Motor neuron (in vitro differentiated cells): ENCODE results near the gene INPP5A. TPM values are rescaled to one million over a fixed set of nuclear protein-coding genes. Genes with fewer than 3 reads are reported as not detected.
"Not testable (repeated sequence)": the region's sequence is repeated elsewhere in the genome, so short reads cannot be mapped to it uniquely, and the experiment has no call there.

Source experiments
- ATAC-seq, 8 experiments: fragments of 200-7000 bp; cut with Tn5 transposase; replicated peaks in 6 of 8; 2 replicates each; pipeline ENCODE4 v1.8.0; 2021; ENCODE audit warnings: mild to moderate bottlenecking in 8 of 8, moderate library complexity in 8 of 8
- H3K27ac ChIP-seq, 2 donors: fragments of 250-450 bp; sonication (Bioruptor Pico); 2 replicates each; pipeline ENCODE4 v1.9.0; 2021; ENCODE audit warnings: antibody characterized with exemption in 2 of 2, mild to moderate bottlenecking in 2 of 2, moderate library complexity in 1 of 2
- H3K4me1 ChIP-seq, 2 donors: fragments of 250-450 bp; sonication (Bioruptor Pico); replicated peaks in 1 of 2; 2 replicates each; pipeline ENCODE4 v1.6.1; 2021; ENCODE audit warnings: antibody characterized with exemption in 2 of 2, mild to moderate bottlenecking in 2 of 2, moderate library complexity in 1 of 2
- H3K4me3 ChIP-seq, 5 donors: fragments of 250-450 bp; sonication (Bioruptor Pico); 2 replicates each; pipeline ENCODE4 v1.9.0; 2021; ENCODE audit warnings: antibody characterized with exemption in 5 of 5, mild to moderate bottlenecking in 5 of 5, moderate library complexity in 4 of 5
- WGBS, 10 experiments: fragments of 450-650 bp; shearing (Covaris generic); methylation state at CpG; one replicate each; pipeline ENCODE4 v1.0.0; 2022; 5-methylcytosine and 5-hydroxymethylcytosine counted together
- in situ Hi-C, 9 experiments: fragments of 400-800 bp; cut with MboI; loops; one replicate each; pipeline ENCODE4 v1.15.0; 2021; ENCODE audit warnings: low sequenced_read_pairs in 9 of 9, low pct_unique_long_range_greater_than_20kb in 2 of 9; ENCODE audit not compliant: unreplicated experiment in 9 of 9
- total RNA-seq, 8 experiments: library from RNA; unstranded; fragments of 300-600 nt; gene quantifications; 2 replicates each; pipeline versions ENCODE4 v1.2.3 to v1.2.4, GENCODE V29; 2022

INPP5A gene
- total RNA-seq, 8 experiments from 2014 or later: 13.2 to 45.0 (median 17.9) TPM

DNA sequence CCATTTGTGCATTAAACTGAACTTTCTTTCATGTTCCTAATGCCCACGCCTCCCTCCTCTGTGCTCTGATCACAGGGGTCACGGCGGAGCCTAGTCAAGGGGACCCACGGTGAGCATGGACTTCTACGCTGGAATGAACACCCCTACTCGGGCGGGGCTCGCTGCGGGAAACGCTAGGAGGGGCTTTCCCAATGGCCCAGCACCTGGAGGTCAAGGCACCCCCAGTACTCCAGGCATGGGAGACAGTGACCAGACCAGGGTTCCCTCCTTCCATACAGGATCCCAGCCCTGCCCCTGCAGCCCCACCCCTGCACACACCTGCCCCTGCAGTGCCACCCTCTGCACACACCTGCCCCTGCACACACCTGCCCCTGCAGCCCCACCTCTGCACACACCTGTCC lies 275.4 kb downstream of the INPP5A start:
- in situ Hi-C loops: no loop called here

DNA sequence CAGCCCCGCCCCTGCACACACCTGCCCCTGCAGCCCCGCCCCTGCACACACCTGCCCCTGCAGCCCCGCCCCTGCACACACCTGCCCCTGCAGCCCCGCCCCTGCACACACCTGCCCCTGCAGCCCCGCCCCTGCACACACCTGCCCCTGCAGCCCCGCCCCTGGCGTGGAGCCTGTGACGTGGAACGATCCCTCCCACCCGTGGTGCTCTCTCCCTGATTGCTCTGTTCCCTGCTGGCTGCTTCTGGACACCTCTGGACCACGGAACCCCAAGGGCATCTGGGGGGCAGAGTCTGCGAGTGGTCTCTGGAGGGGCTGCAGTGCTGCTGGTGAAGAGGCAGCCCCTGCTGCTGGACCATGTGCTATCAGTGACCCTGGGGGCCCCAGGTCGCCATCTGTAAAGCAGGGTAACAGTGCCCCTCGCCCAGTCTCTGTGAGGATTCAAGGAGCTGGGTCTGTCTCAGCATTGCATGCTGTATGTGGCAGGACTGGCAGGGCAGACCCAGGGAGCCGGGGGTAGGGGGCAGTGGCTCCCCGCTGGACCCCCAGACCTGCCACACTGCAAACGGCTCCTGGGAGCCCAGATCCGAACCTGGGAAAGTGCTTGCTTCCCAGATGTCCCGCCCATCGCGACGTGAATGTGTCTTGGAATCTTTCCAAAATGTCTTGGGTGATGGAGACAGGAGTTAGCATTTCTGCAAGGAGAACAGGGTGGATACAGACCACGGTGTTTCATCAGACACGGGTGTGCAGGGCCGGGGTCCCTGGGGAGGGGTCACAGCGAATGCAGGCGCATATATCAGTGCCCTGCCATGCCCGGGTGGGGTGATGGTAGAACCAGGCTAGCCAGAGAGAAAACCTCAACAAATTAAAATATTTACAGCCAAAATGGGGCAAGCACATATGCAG lies 276.2 kb downstream of the INPP5A start:
- H3K27ac ChIP-seq: no peak overlapping the region
- ATAC-seq: peak in 2 of 8 experiments; percentile 24 to 45
- WGBS, 10 experiments: 0 to 100% (median 82%) methylated on average over 1 to 3 of the region's 28 CpGs; no CpG with 5 or more reads in 5 of the 10 experiments
- in situ Hi-C loops: no loop called here
- no peak overlapping the region for H3K4me3 ChIP-seq
- H3K4me1 ChIP-seq: peaks cover 4 to 15% of the 10 kb centered on the region in 2 donors

More for the DNA sequence above, 275.4 kb downstream of the INPP5A start:
- WGBS, 10 experiments: 77 to 100% methylated on average over 4 to 5 of the region's 10 CpGs; no CpG with 5 or more reads in 8 of the 10 experiments
- no peak overlapping the region for H3K27ac ChIP-seq
- H3K4me1 ChIP-seq: peaks cover 12 to 23% of the 10 kb centered on the region in 2 donors
- ATAC-seq: no peak
- no peak overlapping the region for H3K4me3 ChIP-seq

DNA sequence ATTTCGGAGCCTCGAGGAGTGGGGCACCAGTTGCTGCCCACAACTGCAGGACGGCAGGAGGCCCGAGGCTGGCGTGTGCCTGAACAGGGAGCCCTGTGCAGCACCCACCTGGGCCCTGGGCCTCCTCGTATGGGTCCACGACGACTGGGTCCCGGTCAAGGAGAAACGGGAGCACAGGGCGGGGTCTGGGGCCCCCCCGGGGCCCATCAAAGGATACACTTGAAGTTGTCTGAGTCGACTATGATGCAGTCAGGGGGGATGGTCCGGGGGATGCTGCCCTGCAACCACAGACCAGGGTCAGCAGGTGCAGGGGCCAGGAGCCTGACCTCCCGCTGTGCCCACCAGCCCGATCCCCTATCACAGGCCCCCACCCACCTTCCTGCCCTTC lies 276.9 kb downstream of the INPP5A start:
- peaks cover 2 to 14% of the 10 kb centered on the region in 2 donors for H3K4me1 ChIP-seq
- in situ Hi-C loops: no loop called here
- H3K27ac ChIP-seq: no peak overlapping the region
- ATAC-seq: no peak
- 0 to 100% methylated on average over 2 to 3 of the region's 16 CpGs; no CpG with 5 or more reads in 8 of the 10 experiments for WGBS, 10 experiments
- no peak overlapping the region for H3K4me3 ChIP-seq

- WGBS, 10 experiments: 0 to 89% (median 74%) methylated on average over 1 to 14 of the region's 18 CpGs
- H3K4me1 ChIP-seq: peaks cover 2 to 14% of the 10 kb centered on the region in 2 donors
- in situ Hi-C loops: no loop called here
These were observed 277.7 kb downstream of the INPP5A start for GRCh38 chr10:132815168-132815857.

DNA sequence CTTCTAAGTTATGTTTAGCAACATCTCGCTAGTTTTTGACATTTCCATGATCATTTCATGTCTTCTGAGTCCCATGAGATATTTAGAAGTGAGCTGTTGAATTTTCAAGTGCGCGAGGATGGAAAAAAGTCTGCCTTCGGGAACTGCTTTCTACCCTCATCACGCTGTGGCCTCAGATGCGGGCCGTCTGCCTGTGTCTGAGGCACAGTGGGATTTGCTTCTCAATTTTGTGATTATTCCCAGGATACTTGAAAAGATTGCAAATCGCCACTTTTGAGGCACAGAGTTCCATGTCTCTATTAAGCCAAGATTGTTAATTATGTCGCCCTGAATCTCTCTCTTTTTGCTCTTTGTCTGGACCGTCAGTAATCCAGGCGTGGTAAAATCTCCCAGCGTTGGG lies 279.1 kb downstream of the INPP5A start:
- Histone ChIP-seq H3K27ac (no peak overlapping the region), H3K4me1 (peaks cover 2 to 14% of the 10 kb centered on the region in 2 donors), H3K4me3 (no peak overlapping the region)
- in situ Hi-C loops: no loop called here
- no peak for ATAC-seq
- 33 to 90% (median 82%) methylated on average over 2 to 9 of the region's 12 CpGs; no CpG with 5 or more reads in 2 of the 10 experiments for WGBS, 10 experiments

More at GRCh38 chr10:132815168-132815857, 277.7 kb downstream of the INPP5A start:
- H3K27ac ChIP-seq: no peak overlapping the region
- H3K4me3 ChIP-seq: no peak overlapping the region
- peak in 4 of 8 experiments; percentile 37 to 76 (median 58) for ATAC-seq

- WGBS, 10 experiments: 20 to 94% (median 87%) methylated on average over 2 to 26 of the region's 29 CpGs; no CpG with 5 or more reads in 1 of the 10 experiments
- in situ Hi-C loops: no loop called here
- Histone ChIP-seq H3K4me3 (no peak overlapping the region), H3K27ac (no peak overlapping the region), H3K4me1 (peaks cover 2 to 14% of the 10 kb centered on the region in 2 donors)
- ATAC-seq: no peak
These were observed 280.2 kb downstream of the INPP5A start for GRCh38 chr10:132817701-132818211.

- Histone ChIP-seq H3K27ac (no peak overlapping the region), H3K4me1 (peaks cover 0 to 5% of the 10 kb centered on the region in 2 donors), H3K4me3 (no peak overlapping the region)
- in situ Hi-C loops: no loop called here
- WGBS, 10 experiments: 75 to 100% (median 82%) methylated on average over 2 to 9 of the region's 13 CpGs
- ATAC-seq: no peak
These were observed 282.5 kb downstream of the INPP5A start for GRCh38 chr10:132820056-132820455.

- H3K4me1 ChIP-seq, in situ Hi-C loops, H3K27ac ChIP-seq, H3K4me3 ChIP-seq, ATAC-seq: not testable (repeated sequence)
- WGBS, 10 experiments: 30 to 94% (median 80%) methylated on average over 1 to 7 of the region's 34 CpGs; no CpG with 5 or more reads in 2 of the 10 experiments
These were observed 288.4 kb downstream of the INPP5A start for GRCh38 chr10:132825783-132826523.

- ATAC-seq: no peak
- Histone ChIP-seq H3K4me3 (no peak overlapping the region), H3K4me1 (no peaks in the 10 kb centered on the region), H3K27ac (no peak overlapping the region)
- WGBS, 10 experiments: 80 to 100% (median 84%) methylated on average over 1 to 5 of the region's 36 CpGs; no CpG with 5 or more reads in 6 of the 10 experiments
- in situ Hi-C loops: no loop called here
These were observed 289.2 kb downstream of the INPP5A start for GRCh38 chr10:132826524-132827422.

DNA sequence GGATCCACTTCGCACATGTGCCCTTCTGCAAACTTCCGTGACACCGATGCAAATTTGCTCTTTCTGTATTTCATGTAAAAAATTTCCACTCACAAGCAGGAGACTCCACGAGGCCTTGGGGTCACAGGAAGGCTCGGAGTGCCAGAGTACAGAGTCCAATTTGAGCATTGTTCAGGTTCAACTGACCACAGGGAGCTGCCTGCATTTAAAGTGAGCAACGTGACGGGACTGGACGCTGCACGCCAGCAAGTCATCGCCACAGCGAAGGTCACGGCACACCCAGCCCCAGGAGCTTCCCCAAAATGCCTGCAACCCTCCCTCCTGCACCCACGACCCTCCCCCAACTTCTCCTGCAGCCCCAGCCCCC lies 289.8 kb downstream of the INPP5A start:
- 50 to 100% (median 81%) methylated on average over 1 to 4 of the region's 13 CpGs; no CpG with 5 or more reads in 6 of the 10 experiments for WGBS, 10 experiments
- no peak for ATAC-seq
- Histone ChIP-seq H3K4me1 (peaks cover 6% of the 10 kb centered on the region in 2 donors), H3K27ac (no peak overlapping the region), H3K4me3 (no peak overlapping the region)
- in situ Hi-C loops: no loop called here

GRCh38 chr10:132827861-132828539 lies 290.4 kb downstream of the INPP5A start:
- H3K27ac ChIP-seq: no peak overlapping the region
- ATAC-seq: no peak
- in situ Hi-C loops: no loop called here
- no peak overlapping the region for H3K4me3 ChIP-seq
- peaks cover 8 to 12% of the 10 kb centered on the region in 2 donors for H3K4me1 ChIP-seq
- 42 to 91% (median 78%) methylated on average over 3 to 19 of the region's 29 CpGs; no CpG with 5 or more reads in 2 of the 10 experiments for WGBS, 10 experiments
